Medulla oblongata (tissue), 1 donor: ENCODE data around the gene HSD17B13.
"Not testable (repeated sequence)": the region's sequence is repeated elsewhere in the genome, so short reads cannot be mapped to it uniquely, and the experiment has no call there.

Experiments
- DNase-seq: peaks from one replicate; pipeline ENCODE4 v3.0.0-alpha.2; 2015; ENCODE audit errors: extremely low spot score

Gene HSD17B13

DNA sequence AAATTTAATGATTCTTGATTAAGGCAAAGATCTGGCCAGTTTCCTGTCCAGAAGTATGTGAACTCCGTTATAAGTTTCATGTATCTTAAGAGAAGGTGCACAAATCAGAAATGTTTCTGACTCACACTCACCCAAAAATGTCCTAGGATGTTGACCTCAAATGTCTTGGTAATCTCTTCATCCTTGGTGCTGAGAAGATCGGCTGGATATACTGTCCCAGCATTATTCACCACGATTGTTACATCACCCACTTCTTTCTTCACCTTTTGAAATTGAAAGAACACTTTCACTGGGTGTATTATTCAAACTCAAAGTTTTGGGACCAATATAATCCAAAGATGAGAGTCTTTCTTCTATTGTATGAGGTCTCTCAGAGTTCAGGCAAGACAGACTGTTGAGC, 5.7 kb downstream of the HSD17B13 start:
- DNase-seq = no peak

- not testable (repeated sequence) for DNase-seq
These were observed 7.7 kb downstream of the HSD17B13 start for GRCh38 chr4:87315000-87315399.

GRCh38 chr4:87313756-87314155, 8.9 kb downstream of the HSD17B13 start:
- no peak for DNase-seq

- no peak for DNase-seq
These were observed 11.0 kb downstream of the HSD17B13 start for GRCh38 chr4:87311684-87312083.

- no peak for DNase-seq
These were observed 11.9 kb downstream of the HSD17B13 start for GRCh38 chr4:87310691-87311335.

DNA sequence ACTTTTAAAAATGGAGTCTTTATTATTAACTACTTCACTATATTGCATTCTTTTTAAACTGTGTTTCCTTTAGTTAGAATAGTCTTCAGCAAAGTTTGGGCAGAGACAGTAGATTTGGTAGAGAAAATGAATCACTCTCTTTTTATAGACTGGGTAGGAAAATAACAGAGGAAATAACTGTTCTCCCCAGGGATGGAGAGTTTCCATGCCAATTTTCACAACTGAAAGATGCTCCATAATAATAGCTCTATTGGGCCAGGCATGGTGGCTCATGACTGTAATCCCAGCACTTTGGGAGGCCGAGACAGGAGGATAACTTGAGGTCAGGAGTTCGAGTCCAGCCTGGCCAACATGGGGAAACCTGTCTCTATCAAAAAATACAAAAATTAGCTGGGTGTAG, 13.1 kb downstream of the HSD17B13 start:
- no peak for DNase-seq

GRCh38 chr4:87306056-87306455, 16.6 kb downstream of the HSD17B13 start:
- DNase-seq = no peak

DNA sequence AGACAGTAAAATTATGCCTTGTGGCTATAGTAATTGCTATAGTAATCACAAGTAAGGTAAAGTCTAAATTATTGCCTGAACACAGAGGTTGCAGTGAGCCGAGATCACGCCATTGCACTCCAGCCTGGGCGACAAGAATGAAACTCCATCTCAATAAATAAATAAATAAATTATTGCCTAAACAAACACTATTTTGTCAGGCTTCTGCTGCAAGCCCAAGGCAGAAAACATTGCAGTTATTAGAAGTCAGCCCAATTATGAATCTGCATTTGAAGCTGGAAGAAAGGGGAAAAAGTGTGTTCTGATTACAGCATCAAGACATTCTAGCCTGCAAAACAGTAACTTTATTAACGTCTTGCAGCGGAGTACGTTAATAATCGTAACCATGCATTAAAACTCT, 17.1 kb downstream of the HSD17B13 start:
- no peak for DNase-seq

DNA sequence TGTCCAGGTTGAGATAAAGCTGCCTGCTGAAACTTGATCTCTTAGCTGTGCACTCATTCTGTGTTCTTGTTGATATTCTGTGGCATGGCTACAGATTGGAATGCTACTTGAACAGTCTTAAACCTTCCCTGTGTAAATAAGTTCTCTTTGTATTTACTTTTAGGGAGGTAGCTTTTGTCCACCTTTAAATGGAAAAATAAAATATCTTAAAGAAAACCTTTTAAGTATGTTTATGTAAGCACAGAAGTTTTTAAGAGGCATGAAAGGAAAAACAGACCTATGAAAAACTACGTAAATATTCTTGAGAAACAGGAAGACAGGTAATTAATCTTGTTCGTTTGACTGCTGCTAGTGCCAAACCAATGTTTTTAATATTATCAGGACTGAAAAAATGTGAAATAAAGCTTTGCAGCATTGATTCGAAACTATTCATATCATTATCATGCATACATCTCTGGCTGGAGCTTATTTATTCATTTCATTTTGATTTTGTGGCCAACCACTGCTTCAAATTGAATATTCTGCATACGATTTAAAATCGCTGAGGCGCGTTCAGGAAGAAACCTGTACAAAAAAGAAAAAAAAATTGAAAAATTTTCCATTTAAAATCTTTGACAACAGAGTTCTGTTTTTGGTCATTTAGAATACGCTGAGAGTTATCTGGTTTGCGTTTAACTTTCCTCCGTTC, 17.8 kb downstream of the HSD17B13 start:
- no peak for DNase-seq

- DNase-seq = peak; percentile 44
These were observed 22.8 kb downstream of the HSD17B13 start for GRCh38 chr4:87299898-87300297.

- DNase-seq = no peak
These were observed 24.3 kb downstream of the HSD17B13 start for GRCh38 chr4:87298362-87298761.

DNA sequence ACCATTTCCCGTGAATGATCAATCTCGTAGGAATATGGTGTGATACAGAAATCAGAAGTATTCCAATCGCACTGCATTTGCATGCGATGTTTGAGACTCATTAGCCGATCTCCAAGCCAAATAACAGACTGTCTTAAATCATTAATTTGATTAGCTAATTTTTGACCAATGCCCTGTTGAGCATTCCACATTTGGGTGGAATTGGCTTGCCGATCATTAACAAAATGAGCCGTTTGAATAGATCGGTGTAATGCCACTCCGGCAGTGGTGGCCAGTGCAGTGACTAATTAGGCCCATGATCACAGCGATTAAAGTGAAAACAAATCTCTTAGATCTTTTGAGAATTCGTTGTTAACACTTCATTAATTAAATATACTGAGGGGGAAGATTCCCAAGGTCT, 27.8 kb downstream of the HSD17B13 start:
- DNase-seq = not testable (repeated sequence)

- not testable (repeated sequence) for DNase-seq
These were observed 28.8 kb downstream of the HSD17B13 start for GRCh38 chr4:87293889-87294288.

DNA sequence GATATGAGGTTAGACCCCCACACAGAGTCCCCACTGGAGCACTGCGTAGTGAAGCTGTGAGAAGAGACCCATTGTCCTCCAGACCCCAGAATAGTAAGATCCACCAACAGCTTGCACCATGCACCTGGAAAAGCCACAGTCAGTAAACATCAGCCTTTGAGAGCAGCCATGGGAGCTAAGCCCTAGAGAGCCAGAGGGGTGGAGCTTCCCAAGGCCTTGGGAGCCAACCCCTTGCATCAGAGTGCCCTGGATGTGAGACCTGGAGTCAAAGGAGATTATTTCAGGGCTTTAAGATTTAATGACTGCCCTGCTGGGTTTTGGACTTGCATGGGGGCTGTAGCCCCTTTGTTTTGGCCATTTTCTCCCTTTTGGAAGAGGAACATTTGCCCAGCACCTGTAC, 35.7 kb downstream of the HSD17B13 start:
- DNase-seq = no peak

DNA sequence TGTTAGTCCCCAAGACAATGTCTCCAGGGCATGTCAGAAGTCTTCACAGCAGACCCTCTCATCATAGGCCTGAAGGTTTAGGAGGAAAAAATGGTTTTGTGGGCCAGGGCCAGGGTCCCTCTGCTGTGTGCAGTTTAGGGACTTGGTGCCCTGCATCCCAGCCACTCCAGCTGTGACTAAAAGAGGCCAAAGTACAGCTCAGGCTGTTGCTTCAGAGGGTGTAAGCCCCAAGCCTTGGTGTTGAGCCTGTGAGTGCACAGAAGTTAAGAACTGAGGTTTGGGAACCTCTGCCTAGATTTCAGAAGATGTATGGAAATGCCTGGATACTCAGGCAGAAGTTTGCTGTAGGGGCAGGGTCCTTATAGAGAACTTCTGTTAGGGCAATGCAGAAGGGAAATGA, 38.4 kb downstream of the HSD17B13 start:
- DNase-seq = not testable (repeated sequence)

GRCh38 chr4:87283151-87283550, 39.5 kb downstream of the HSD17B13 start:
- no peak for DNase-seq

- no peak for DNase-seq
These were observed 41.1 kb downstream of the HSD17B13 start for GRCh38 chr4:87281603-87282002.

DNA sequence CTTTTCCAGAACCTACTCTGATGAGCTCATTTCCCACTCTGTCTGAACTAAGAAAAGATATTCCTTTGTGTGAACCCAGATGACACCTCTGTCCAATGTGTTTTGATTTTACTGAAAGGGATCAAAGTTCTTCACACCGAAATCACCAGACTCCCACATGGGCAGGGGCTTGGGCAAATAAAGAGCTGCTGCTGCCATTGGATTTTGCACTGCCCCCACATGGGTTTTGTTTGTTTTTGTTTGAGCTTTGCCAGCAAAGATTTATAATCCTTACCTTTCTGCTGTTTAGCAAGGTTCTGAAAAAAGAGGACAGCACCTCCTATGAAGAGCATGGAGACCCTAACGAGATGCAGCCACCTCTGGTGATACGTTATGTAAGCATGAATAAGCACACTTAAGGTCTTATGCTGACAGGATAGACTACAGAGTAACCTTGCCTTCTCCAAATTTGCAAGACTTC, 44.3 kb downstream of the HSD17B13 start:
- DNase-seq = no peak

- DNase-seq = no peak
These were observed 47.4 kb downstream of the HSD17B13 start for GRCh38 chr4:87275311-87275710.

- no peak for DNase-seq
These were observed 47.9 kb downstream of the HSD17B13 start for GRCh38 chr4:87274803-87275202.

DNA sequence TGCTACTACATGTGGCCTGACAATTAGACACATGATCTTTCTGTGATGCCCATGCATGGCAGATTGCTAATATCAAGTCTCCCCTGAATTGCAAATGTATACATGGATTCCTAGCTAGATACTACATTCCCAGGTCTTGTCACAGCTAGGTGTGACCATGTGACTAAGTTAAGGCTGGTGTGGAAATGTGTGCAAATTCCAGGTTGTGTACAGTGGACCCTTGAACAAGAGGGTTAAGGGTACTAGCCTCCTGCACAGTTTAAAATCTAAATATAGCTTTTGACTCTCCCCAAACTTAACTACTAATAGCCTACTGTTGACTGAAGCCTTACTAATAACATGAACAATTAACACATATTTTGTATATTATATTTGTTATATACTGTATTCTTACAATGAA, 48.4 kb downstream of the HSD17B13 start:
- no peak for DNase-seq

DNA sequence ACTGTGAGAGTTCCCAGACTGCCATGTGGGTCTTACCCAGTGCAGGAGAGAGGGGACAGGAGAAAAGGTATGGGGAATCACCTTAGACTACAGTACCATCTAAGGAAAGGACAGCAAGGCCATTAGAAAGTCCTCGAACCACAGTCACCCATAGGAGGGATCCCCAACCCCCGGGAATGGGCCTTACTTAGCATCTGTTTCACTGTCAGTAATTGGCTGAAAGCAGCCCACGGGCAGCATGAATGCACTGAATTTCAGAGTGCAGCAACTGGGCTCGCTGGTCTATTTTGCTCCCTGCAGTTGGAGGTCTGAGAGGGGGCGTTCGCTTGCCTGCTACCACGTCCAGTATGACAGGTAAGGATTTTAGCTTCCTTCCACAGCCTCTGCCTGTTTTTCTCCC, 51.9 kb downstream of the HSD17B13 start:
- no peak for DNase-seq

DNA sequence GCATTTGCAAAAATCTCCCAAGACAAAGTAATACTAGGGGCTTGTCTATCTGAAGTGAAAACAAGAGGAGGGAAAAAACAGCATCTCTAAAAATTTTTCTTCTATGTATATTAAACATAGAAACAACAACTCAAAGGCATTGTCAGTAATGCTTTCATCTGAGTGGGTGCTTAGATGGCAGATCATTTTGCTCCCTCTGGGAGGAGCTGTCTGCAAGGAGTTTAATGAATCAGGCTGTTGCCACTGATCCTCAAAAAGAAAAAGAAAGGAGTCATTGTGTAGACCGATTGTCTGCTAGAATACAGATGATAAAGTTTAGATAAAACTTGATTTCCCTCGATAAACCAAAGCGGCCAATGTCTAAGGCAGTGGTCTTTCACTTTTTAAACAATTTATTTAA, 52.5 kb downstream of the HSD17B13 start:
- DNase-seq = peak; percentile 90

- DNase-seq = no peak
These were observed 54.3 kb downstream of the HSD17B13 start for GRCh38 chr4:87268411-87268810.
